ENCODE results near the gene CCSER1. TPM values are rescaled to one million over a fixed set of nuclear protein-coding genes. Genes with fewer than 3 reads are reported as not detected.
"Not testable (repeated sequence)": the region's sequence is repeated elsewhere in the genome, so short reads cannot be mapped to it uniquely, and the experiment has no call there.

CCSER1 gene
- total and polyA plus RNA-seq, 9 donors = 0.21 to 8.3 (median 3.2) TPM

DNA sequence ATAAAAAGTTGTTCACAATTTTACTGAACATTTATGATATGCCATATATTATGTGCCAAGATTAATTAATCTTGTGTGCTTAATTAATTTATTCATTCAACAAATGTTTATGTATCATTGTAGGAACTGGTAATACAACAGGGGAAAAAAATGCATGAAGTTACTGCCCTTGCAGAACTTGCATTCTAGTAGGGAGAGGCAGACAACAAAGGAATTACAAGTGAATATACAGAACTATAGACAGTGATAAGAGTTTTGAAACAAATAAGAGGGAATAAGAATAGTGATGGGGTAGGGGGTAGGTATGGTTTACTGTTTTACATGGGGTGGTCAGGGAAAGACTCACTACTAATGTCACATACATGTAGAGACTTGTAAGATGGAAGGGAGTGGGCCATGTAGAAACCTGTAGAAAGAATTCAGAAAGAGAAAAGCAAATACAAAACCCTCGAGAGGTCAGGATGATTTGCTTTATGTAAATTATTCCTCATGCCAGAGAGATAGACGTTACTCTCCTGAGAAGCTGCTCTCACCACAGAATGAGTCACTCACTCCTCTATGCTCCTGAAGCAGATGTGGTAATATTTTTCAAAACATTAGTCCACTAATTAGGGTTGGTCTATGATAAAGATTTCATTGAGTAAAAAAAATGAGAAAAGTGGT is 1321.6 kb downstream of the CCSER1 start:
- no peak overlapping the region for H3K4me3 ChIP-seq
- no peaks in the 10 kb centered on the region for H3K9me3 ChIP-seq
- no peaks in the 10 kb centered on the region for H3K4me1 ChIP-seq (ENCODE audit: insufficient read depth)
- H3K27ac ChIP-seq = no peak overlapping the region
- H3K27me3 ChIP-seq = no peaks in the 10 kb centered on the region
- intact Hi-C loops (cut with DNase I) = no loop called here
- H3K36me3 ChIP-seq = no peaks in the 10 kb centered on the region
- DNase-seq = no peak
- 5 to 15% (median 7%) methylated on average over 2 of the region's 2 CpGs for WGBS, 3 donors
- TF ChIP-seq, protein P1, sequence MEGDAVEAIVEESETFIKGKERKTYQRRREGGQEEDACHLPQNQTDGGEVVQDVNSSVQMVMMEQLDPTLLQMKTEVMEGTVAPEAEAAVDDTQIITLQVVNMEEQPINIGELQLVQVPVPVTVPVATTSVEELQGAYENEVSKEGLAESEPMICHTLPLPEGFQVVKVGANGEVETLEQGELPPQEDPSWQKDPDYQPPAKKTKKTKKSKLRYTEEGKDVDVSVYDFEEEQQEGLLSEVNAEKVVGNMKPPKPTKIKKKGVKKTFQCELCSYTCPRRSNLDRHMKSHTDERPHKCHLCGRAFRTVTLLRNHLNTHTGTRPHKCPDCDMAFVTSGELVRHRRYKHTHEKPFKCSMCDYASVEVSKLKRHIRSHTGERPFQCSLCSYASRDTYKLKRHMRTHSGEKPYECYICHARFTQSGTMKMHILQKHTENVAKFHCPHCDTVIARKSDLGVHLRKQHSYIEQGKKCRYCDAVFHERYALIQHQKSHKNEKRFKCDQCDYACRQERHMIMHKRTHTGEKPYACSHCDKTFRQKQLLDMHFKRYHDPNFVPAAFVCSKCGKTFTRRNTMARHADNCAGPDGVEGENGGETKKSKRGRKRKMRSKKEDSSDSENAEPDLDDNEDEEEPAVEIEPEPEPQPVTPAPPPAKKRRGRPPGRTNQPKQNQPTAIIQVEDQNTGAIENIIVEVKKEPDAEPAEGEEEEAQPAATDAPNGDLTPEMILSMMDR (IDR thresholded peaks at IDR 0.05) = no peak
- TF ChIP-seq POLR2A (IDR thresholded peaks at IDR 0.05) (no peak), EP300 (IDR thresholded peaks at IDR 0.05) (no peak)

DNA sequence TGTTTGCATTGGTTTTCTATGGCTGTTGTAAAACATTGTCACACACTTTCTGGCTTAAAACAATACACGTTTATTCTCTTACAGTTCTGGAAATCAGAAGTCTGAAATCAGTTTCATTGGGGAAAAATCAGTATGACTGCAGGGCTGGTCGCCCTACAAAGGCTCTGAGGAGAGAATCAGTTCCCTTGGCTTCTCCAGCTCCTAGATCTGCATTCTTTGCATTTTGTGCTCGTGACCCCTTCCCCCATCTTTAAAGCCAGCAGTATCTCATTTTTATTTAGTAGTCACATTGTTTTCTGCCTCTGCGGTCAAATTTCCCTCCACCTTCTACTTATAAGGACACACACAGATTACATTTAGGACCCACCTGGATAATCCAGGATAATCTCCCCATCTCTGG is 1326.9 kb downstream of the CCSER1 start:
- DNase-seq = no peak
- no peak overlapping the region for H3K4me3 ChIP-seq
- no peaks in the 10 kb centered on the region for H3K27me3 ChIP-seq
- H3K36me3 ChIP-seq = no peaks in the 10 kb centered on the region
- H3K9me3 ChIP-seq = no peaks in the 10 kb centered on the region
- H3K4me1 ChIP-seq (ENCODE audit: insufficient read depth) = no peaks in the 10 kb centered on the region
- H3K27ac ChIP-seq = no peak overlapping the region
- intact Hi-C loops (cut with DNase I) = no loop called here
- WGBS, 3 donors = 72 to 79% (median 73%) methylated on average over 4 of the region's 4 CpGs
- TF ChIP-seq, protein P1 (IDR thresholded peaks at IDR 0.05) = no peak
- TF ChIP-seq EP300 (IDR thresholded peaks at IDR 0.05) = no peak
- TF ChIP-seq POLR2A (IDR thresholded peaks at IDR 0.05) = no peak

DNA sequence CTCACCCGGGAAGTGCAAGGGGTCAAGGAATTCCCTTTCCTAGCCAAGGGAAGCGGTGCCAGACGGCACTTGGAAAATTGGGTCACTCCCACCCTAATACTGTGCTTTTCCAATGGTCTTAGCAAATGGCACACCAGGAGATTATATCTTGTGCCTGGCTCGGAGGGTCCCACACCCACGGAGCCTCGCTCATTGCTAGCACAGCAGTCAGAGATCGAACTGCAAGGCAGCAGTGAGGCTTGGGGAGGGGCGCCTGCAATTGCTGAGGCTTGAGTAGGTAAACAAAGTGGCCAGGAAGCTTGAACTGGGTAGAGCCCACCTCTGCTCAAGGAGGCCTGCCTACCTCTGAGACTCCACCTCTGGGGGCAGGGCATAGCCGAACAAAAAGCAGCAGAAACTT is 1335.4 kb downstream of the CCSER1 start:
- H3K4me1 ChIP-seq (ENCODE audit: insufficient read depth); H3K4me3 ChIP-seq; H3K27me3 ChIP-seq; H3K9me3 ChIP-seq; DNase-seq; H3K27ac ChIP-seq; intact Hi-C loops (cut with DNase I); H3K36me3 ChIP-seq: not testable (repeated sequence)
- 91 to 94% (median 94%) methylated on average over 9 of the region's 9 CpGs for WGBS, 3 donors

DNA sequence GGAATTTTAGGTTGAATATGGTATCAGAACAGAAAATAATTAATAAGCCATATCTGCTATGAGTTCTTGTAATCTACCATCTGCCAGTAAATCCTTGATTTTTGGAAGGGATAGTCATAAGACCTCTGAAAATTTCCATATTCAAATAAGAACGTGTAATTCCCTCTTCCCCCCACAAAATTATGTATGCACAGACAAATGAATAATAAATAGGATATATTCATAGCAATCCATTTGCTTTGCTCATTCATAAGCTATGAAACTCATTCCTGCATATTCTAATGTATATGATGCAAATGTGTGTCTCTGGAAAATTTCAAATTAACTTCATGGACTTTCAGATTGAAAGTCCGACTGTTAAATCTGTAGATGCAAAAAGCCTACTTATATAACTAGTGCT is 1343.5 kb downstream of the CCSER1 start:
- Histone ChIP-seq H3K9me3 (no peaks in the 10 kb centered on the region), H3K4me1 (ENCODE audit: insufficient read depth) (no peaks in the 10 kb centered on the region), H3K27me3 (no peaks in the 10 kb centered on the region), H3K27ac (no peak overlapping the region), H3K36me3 (no peaks in the 10 kb centered on the region), H3K4me3 (no peak overlapping the region)
- TF ChIP-seq, protein P1 (IDR thresholded peaks at IDR 0.05) = no peak
- no peak for TF ChIP-seq EP300 (IDR thresholded peaks at IDR 0.05)
- intact Hi-C loops (cut with DNase I) = no loop called here
- WGBS, 3 donors = 80 to 88% (median 84%) methylated on average over 2 of the region's 2 CpGs
- no peak for DNase-seq

DNA sequence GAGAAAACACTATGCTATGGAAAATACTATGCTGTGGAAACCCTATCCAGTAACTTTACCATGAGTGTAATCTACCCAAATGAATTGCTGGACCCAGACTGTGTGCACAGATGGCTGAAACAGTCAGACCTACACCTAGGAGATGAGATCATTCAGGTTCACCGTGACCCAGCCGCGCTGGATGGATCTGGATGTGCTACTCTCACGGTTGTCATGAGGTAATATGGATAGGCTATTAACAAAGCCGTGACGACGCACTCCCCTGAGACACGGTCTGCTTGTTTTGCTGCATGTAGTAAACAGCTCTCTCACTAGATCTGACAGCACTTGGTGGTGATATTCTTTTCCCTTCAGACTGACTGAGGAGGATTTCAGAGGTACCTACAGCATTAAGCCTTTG is 1344.1 kb downstream of the CCSER1 start:
- WGBS, 3 donors = 88 to 93% (median 93%) methylated on average over 8 of the region's 8 CpGs
- intact Hi-C loops (cut with DNase I) = no loop called here

More for the DNA sequence above, 1344.1 kb downstream of the CCSER1 start:
- DNase-seq = no peak
- H3K4me3 ChIP-seq = no peak overlapping the region
- no peaks in the 10 kb centered on the region for H3K9me3 ChIP-seq
- H3K4me1 ChIP-seq (ENCODE audit: insufficient read depth) = no peaks in the 10 kb centered on the region
- no peaks in the 10 kb centered on the region for H3K36me3 ChIP-seq
- no peak overlapping the region for H3K27ac ChIP-seq
- no peak for TF ChIP-seq EP300 (IDR thresholded peaks at IDR 0.05)
- TF ChIP-seq POLR2A (IDR thresholded peaks at IDR 0.05) = no peak
- TF ChIP-seq, protein P1 (IDR thresholded peaks at IDR 0.05) = no peak
- H3K27me3 ChIP-seq = no peaks in the 10 kb centered on the region
